ENCODE data around the gene GALM. TPM values are rescaled to one million over a fixed set of nuclear protein-coding genes. Genes with fewer than 3 reads are reported as not detected.
"Not testable (repeated sequence)": the region's sequence is repeated elsewhere in the genome, so short reads cannot be mapped to it uniquely, and the experiment has no call there.

GALM gene
- polyA plus RNA-seq, 1 donor from 2014 or later = not detected

DNA sequence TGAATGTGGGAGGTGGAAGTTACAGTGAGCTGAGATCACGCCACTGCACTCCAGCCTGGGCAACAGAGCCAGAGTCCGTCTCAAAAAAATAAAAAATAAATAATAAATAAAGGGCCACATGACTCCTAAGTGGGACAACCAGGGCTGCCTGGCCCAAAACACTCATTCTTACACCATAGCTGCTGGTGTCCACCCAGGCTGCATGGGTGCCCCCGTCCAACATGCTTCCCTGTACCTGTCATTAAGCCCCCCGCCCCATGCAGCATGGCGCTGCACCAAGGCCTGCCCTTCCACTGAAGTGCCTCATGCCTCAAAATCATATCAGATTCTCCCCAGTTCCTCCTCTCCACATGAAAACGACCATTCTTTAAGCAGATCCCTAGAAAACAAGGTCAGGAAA lies 10.8 kb downstream of the GALM start:
- H3K9me3 ChIP-seq (ENCODE audit: low read length) = no peaks in the 10 kb centered on the region
- H2AFZ ChIP-seq (ENCODE audit: low read depth, low read length) = no peak overlapping the region
- no peaks in the 10 kb centered on the region for H3F3A ChIP-seq (ENCODE audit: insufficient read depth, low read length, poor library complexity, severe bottlenecking)
- H3K9ac ChIP-seq (ENCODE audit: low read length) = no peak overlapping the region
- H3K27ac ChIP-seq (ENCODE audit: low read length) = no peak overlapping the region
- H3K36me3 ChIP-seq (ENCODE audit: insufficient read depth, low read length) = no peaks in the 10 kb centered on the region
- H3K4me2 ChIP-seq (ENCODE audit: low read length) = no peak overlapping the region
- H3K79me2 ChIP-seq (replicated peaks; ENCODE audit: insufficient read depth, low read length) = no peaks in the 10 kb centered on the region
- no peak overlapping the region for H3K4me3 ChIP-seq (ENCODE audit: low read length)
- TF ChIP-seq EZH2 (IDR thresholded peaks at IDR 0.05; ENCODE audit: borderline replicate concordance, insufficient read depth, low read length, poor library complexity, severe bottlenecking) (no peak), POLR2AphosphoS5 (IDR thresholded peaks at IDR 0.05) (no peak), MXI1 (conservative IDR thresholded peaks at IDR 0.05; ENCODE audit: poor library complexity, severe bottlenecking) (no peak), TAF1 (IDR thresholded peaks at IDR 0.05; ENCODE audit: low read depth) (no peak), EP300 (conservative IDR thresholded peaks at IDR 0.05; ENCODE audit: poor library complexity, severe bottlenecking) (no peak), SMC3 (conservative IDR thresholded peaks at IDR 0.05; ENCODE audit: poor library complexity) (no peak), RAD21 (conservative IDR thresholded peaks at IDR 0.05) (no peak), CTCF (IDR thresholded peaks at IDR 0.05; ENCODE audit: poor library complexity, severe bottlenecking) (no peak)
- TF ChIP-seq, protein P1, sequence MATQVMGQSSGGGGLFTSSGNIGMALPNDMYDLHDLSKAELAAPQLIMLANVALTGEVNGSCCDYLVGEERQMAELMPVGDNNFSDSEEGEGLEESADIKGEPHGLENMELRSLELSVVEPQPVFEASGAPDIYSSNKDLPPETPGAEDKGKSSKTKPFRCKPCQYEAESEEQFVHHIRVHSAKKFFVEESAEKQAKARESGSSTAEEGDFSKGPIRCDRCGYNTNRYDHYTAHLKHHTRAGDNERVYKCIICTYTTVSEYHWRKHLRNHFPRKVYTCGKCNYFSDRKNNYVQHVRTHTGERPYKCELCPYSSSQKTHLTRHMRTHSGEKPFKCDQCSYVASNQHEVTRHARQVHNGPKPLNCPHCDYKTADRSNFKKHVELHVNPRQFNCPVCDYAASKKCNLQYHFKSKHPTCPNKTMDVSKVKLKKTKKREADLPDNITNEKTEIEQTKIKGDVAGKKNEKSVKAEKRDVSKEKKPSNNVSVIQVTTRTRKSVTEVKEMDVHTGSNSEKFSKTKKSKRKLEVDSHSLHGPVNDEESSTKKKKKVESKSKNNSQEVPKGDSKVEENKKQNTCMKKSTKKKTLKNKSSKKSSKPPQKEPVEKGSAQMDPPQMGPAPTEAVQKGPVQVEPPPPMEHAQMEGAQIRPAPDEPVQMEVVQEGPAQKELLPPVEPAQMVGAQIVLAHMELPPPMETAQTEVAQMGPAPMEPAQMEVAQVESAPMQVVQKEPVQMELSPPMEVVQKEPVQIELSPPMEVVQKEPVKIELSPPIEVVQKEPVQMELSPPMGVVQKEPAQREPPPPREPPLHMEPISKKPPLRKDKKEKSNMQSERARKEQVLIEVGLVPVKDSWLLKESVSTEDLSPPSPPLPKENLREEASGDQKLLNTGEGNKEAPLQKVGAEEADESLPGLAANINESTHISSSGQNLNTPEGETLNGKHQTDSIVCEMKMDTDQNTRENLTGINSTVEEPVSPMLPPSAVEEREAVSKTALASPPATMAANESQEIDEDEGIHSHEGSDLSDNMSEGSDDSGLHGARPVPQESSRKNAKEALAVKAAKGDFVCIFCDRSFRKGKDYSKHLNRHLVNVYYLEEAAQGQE (IDR thresholded peaks at IDR 0.05; ENCODE audit: borderline replicate concordance) = no peak
- no peaks in the 10 kb centered on the region for H3K27me3 ChIP-seq (ENCODE audit: insufficient read depth, low read depth, low read length)
- no peaks in the 10 kb centered on the region for H3K9me2 ChIP-seq (ENCODE audit: insufficient read depth, low read length)
- H4K20me1 ChIP-seq (ENCODE audit: insufficient read depth) = no peaks in the 10 kb centered on the region

DNA sequence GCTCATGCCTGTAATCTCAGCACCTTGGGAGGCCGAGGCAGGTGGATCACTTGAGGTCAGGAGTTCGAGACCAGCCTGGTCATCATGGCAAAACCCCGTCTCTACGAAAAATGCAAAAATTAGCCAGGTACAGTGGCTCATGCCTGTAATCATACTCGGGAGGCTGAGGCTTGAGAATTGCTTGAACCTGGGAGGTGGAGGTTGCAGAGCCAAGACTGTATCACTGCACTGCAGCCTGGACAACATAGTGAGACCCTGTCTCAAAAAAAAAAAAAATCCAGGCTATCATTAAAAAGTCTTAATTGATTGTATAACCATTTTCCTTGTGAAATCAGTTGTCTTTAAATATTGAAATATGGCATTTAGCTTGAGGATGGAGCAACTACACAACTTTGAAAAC lies 15.0 kb downstream of the GALM start:
- H3K27me3 ChIP-seq (ENCODE audit: insufficient read depth, low read depth, low read length); H3K9me2 ChIP-seq (ENCODE audit: insufficient read depth, low read length); H3K27ac ChIP-seq (ENCODE audit: low read length): not testable (repeated sequence)

DNA sequence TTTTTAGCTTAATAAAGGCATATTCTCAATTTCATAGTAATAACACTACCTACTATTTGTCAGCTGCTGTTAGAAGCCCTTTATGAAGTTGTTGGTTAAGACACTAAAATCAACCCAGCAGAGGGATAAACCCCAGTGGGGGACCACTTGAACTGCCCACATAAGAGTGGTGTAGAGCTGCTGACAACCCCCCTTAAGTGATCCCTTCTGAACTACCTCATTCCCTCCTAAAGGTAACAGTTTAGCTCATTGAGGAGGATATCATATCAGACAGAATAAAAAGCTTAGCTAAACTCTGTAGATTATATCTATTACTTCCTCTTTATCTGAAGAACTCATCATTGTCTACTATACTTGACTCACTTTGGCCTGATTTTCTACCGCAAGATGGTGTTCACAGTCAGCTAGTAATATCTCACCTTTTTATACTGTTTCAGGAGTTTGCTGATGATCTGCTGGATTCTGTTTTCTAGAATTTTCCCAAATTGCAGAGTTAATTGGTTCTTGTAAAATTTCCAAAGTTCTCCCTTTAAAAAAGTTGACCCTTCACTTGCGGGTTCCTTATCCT lies 16.2 kb downstream of the GALM start:
- Histone ChIP-seq H3K79me2 (replicated peaks; ENCODE audit: insufficient read depth, low read length) (no peaks in the 10 kb centered on the region), H3F3A (ENCODE audit: insufficient read depth, low read length, poor library complexity, severe bottlenecking) (no peaks in the 10 kb centered on the region), H3K36me3 (ENCODE audit: insufficient read depth, low read length) (no peaks in the 10 kb centered on the region)

More for the DNA sequence above, 15.0 kb downstream of the GALM start:
- H2AFZ ChIP-seq (ENCODE audit: low read depth, low read length); H3K9ac ChIP-seq (ENCODE audit: low read length); H3K36me3 ChIP-seq (ENCODE audit: insufficient read depth, low read length); H3K4me2 ChIP-seq (ENCODE audit: low read length); H4K20me1 ChIP-seq (ENCODE audit: insufficient read depth); H3K4me3 ChIP-seq (ENCODE audit: low read length); H3K79me2 ChIP-seq (replicated peaks; ENCODE audit: insufficient read depth, low read length); H3K9me3 ChIP-seq (ENCODE audit: low read length); H3F3A ChIP-seq (ENCODE audit: insufficient read depth, low read length, poor library complexity, severe bottlenecking): not testable (repeated sequence)

More for the DNA sequence above, 16.2 kb downstream of the GALM start:
- no peaks in the 10 kb centered on the region for H3K27me3 ChIP-seq (ENCODE audit: insufficient read depth, low read depth, low read length)
- TF ChIP-seq MXI1 (conservative IDR thresholded peaks at IDR 0.05; ENCODE audit: poor library complexity, severe bottlenecking) = no peak
- TF ChIP-seq TAF1 (IDR thresholded peaks at IDR 0.05; ENCODE audit: low read depth) = no peak
- TF ChIP-seq, protein P1 (IDR thresholded peaks at IDR 0.05; ENCODE audit: borderline replicate concordance) = no peak
- no peak overlapping the region for H3K4me3 ChIP-seq (ENCODE audit: low read length)
- no peak overlapping the region for H3K9ac ChIP-seq (ENCODE audit: low read length)
- no peak overlapping the region for H3K27ac ChIP-seq (ENCODE audit: low read length)
- no peak overlapping the region for H3K4me2 ChIP-seq (ENCODE audit: low read length)
- H2AFZ ChIP-seq (ENCODE audit: low read depth, low read length) = no peak overlapping the region
- no peaks in the 10 kb centered on the region for H4K20me1 ChIP-seq (ENCODE audit: insufficient read depth)
- H3K9me3 ChIP-seq (ENCODE audit: low read length) = no peaks in the 10 kb centered on the region
- H3K9me2 ChIP-seq (ENCODE audit: insufficient read depth, low read length) = no peaks in the 10 kb centered on the region
